Ammon's horn (tissue), 1 donor: ENCODE measurements around the gene MAGIX.
"Not testable (repeated sequence)": the region's sequence is repeated elsewhere in the genome, so short reads cannot be mapped to it uniquely, and the experiment has no call there.

Experiments used
- DNase-seq: peaks from one replicate; pipeline ENCODE4 v3.0.0-alpha.2; 2016; ENCODE audit warnings: low spot score

MAGIX gene

DNA sequence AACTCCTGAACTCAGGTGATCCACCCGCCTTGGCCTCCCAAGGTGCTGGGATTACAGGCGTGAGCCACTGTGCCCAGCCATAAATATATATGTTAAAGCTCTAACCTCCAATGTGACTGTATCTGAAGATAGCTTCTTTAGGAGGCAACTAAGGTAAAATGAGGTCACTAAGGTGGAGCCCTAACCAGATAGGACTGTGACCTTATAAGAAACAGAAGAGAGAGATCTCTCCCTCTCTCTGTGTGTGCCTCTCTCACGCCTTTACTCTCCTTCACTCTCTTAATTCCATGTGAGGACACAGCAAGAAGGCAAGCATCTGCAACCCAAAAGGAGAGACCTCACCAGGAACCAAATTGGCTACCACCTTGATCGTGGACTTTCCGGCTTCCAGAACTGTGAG, 926 bp upstream of the MAGIX start:
- DNase-seq = no peak

DNA sequence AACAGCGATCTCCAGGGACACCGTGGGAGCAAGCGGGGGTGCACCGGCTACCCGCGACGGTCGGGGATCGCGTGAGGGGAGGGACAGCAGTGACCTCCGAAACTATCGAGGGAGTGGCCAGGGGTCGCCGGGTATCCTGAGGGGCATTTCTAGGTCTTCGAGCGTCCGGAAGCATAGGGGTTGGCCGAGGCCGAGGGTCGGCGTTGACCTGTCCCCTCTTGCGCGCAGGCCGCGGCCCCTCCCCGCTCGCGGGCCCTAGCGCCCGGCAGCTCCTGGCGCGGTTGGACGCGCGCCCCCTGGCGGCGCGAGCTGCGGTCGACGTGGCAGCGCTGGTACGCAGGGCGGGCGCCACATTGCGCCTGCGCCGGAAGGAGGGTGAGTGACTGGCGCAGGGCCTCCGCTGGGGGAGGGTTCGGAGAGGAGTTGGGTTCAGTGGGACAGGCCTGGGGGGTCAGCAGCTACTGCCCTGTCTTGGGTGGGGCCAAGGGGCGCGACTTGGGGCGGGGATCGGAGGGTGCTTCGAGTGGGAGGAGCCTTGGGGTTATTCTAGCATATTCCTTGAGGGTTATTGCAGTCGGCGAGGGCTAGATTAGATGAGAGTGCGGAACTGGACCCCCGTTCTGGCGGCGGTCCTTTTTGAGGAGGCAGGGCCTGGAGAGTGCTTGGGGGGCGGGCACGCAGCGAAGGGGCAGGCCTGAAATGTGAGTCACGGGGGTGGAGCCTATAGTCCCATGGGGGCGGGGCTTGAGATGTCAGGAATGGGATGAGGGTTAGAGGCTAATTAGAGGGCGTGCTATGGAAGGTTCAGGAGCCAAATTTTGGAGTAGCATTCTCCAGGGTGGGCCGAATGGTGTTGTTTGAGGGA, 1.2 kb downstream of the MAGIX start:
- DNase-seq = peak; percentile 91

DNA sequence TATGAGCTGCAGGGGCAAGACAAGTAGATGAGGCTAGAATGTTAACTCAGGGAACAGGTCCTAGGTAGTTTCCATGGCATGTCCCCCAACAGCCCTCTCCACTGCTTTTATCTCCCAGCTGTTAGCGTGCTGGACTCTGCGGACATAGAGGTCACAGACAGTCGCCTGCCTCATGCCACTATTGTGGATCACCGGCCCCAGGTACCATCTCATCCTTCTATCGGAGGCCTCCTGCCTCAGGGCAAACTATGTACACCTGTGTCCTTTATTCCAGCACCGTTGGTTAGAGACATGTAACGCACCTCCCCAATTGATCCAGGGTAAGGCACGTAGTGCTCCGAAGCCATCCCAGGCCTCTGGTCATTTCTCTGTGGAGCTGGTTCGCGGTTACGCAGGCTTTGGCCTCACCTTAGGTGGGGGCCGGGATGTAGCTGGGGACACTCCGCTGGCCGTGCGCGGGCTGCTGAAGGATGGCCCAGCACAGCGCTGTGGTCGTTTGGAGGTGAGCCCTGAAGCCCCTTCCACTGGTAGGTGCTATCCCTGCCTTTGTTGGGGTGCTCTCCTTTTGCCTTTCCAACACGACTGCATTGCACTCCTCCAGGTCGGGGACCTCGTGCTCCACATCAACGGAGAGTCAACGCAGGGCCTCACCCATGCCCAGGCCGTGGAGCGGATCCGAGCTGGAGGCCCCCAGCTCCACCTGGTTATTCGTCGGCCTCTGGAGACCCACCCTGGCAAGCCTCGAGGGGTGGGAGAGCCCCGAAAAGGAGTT, 2.2 kb downstream of the MAGIX start:
- no peak for DNase-seq

DNA sequence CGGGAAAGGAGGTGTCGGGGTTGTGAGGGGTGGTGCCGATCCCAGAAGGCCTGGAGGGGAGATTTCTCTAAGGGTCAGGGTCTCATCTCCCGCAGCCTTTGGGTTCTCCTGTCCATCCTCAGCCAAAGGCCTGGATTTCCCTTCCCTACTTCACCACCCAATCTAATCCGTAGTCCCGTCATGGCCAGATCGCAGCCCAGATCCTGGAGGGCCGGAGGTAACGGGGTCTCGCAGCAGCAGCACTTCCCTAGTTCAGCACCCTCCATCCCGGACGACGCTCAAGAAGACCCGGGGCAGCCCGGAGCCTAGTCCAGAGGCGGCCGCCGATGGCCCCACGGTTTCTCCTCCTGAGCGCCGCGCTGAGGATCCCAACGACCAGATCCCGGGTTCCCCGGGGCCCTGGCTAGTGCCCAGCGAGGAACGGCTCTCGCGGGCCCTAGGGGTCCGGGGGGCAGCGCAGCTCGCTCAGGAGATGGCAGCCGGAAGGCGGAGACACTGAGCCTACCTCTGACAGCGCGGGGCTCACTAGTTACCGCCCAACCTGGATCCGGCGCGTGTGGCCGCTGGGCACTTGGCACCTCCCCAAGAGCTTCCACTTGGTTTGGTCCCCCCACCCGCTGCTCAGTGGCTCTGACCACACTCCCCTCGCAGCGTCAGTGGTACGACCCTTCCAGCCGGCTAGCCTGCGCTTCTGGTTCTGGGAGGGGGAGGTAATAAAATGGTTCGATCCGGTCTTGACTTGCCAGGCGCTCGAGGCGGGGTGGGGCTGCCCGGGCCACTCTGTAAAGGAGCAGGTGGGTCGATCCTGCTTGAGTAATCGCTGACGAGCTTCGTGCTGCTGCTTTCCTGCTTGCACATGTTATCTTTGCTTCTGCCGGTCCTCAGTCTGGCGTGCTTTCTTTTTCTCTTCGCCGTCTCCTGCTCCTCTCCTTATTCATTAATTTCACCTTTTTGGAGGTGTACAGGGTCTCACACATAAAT, 3.6 kb downstream of the MAGIX start:
- DNase-seq = peak; percentile 75

DNA sequence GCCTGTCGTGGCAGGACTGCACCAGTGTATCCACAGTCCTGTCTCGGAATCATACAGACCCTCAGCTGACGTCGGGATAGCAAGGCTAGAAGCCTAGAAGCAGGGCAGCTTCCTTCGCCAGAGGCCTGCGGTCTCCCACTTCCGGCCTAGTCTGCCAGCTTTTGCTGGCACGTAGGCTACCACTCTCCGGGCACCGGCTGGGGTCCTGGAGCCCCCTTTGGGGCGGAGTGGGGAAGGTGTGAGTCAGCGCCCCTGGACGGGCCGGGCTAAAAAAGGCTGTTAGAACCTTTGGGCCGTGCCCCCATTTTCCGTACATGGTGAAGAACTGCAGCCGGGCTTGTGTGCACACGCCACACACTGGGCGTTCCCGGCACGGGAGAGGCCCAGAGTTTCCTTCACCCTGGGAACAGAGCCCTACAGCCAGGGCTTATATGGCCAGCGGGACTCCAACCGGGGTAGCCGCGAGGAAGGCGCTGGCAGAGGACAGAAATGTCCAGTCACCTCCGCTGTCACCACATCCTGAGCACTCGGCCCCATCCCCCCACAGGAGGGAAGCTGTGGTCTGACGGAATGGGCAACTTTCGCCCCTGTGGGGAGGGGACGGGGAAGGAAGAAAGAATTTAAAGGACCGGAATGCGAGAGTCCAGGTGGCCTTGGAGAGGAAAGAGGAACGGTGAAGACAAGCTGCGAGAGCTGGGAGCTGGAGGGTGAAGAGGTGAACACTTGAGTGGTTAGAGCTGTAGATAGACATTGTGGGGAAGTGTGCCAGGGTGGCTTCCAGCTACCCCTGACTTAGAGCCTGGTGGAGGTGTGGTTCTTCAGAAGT, 4.6 kb downstream of the MAGIX start:
- DNase-seq = peak; percentile 47

DNA sequence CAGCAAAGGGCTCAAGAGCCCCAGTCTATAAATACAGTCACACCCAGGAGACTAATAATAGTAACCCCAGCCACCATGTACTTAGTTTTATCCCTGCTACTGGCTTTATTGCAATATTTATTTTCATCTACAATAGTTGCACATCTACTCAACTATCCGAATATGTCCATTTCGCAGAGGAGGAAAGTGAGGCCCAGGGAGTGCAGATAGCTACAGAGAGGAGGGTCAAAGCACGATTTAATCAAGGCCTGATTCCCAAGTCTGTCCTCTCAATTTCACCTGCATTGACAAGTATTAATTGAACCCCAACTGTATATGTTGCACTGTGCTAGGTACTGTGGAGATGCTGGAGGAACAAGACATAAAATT, 5.2 kb downstream of the MAGIX start:
- no peak for DNase-seq

DNA sequence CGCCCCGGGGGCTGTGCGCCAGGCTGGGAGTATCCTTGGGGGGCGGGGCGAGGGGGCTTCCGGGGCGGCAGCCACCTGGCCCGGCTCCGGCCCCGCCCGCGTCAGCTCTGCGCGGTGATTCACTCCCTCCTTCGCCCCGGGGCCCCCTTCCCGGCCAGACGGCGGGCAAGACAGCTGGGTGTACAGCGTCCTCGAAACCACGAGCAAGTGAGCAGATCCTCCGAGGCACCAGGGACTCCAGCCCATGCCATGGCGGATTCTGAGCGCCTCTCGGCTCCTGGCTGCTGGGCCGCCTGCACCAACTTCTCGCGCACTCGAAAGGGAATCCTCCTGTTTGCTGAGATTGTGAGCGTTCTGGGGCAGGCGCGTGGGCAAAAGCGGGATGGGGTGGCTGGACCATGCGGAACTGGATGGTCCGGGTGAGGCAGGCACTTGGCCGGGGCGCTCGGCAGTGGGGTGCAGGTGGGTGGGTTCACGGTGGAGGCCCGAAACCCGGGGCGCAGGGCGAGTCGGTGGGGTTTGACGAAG, 9.3 kb downstream of the MAGIX start, which contains the start of gene PLP2:
Gene PLP2 (plus strand): TSS at position 147 of the 528 bp plus-strand sequence. CDS start 103 bp downstream, at position 250.
- DNase-seq = no peak

DNA sequence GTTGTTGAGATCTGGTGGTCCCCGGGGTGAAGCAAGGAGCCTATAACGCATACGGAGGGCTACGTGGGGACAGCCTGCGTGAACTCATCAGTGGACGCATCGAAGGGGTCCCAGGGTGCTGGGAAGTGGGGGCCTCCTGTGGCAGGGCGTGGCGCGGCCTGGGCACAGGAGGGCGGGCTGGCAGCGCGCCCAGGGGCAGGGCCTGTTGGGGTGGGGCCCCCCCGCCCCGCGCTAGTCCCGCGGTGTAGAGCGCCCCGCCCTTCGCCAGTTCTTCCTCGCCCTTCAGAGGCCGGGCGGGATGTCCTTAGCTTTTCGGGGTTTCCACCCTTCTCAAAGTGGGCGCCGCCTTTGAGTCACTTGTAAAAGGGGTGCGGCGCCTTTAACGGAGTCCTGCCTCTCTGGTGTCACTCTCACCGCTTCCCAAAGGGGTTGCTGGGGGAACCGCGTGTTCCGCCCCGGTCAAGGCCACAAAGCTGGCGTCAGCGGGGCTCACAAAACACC, 9.8 kb downstream of the MAGIX start:
- no peak for DNase-seq

DNA sequence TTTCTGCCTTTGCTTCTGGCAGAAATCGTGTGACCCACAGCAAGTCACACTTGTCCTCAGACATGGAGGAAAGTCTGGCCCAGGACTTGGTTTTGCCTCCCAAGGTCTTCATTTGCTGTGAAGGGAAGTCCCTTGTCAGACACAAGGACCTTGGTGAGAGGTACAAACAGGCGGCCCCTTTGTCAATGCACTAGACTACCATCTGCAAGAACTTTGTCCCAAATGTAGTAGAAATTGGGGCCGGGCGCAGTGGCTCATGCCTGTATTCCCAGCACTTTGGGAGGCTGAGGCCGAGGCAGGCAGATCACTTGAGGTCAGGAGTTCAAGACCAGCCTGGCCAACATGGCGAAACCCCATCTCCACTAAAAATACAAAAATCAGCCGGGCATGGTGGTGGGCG, 11.0 kb downstream of the MAGIX start:
- not testable (repeated sequence) for DNase-seq

DNA sequence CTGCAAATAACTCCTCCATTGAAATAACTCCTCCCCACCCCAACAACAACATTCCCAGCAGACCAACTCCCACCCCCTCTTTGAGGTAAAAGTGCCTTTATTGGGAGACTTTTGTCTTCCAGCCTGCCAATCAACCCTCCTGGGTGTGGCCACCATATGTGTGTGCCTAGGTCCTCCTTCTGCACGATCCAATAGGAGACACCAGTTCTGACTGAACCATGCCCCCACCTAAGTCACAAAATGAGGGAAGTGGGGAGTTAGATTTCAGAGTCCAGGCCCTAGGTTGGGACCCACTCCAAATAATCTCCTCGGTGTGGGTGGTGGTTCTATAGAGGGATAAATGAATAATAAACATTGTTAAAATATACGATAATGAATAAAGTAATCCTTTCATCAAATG, 12.2 kb downstream of the MAGIX start:
- DNase-seq = no peak

DNA sequence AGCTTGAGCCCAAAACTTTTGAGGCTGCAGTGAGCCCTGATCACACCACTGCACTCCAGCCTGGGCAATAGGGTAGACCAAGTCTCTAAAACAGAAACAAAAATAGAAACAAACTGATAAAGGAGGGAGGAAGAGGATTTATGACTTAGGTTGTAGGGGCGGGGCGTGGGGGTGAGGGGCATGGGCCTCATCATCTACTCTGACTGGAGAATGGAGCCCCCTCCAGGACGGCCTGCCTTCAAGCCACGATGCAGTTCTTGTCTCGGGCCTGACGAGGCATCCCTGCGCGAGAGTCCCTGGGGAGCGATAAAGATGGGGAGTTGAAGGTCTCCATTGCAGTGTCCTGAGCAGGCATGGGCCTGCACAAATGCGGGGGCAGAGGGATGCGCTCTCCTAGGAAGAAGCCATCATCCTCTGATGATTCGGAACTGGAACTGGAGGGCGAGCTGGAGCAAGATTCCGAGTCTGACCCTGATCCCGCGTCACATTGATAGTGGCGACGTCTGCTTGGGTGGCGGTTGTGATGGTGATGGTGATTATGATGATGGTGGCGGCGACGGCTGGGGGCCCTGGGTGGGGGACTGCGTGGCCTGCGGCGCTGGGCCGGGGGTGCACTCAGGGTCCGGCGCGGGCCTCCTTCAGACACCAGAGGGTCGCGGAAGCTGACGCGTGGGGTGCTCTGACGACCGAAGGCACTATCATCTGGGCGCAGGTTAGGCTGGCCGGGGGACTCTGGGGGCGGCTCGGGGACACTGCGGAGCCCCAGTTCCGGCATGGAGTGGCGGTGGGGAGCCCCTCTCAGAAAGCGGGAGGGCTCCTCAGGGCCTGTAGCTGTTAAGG, 13.1 kb downstream of the MAGIX start:
- no peak for DNase-seq

DNA sequence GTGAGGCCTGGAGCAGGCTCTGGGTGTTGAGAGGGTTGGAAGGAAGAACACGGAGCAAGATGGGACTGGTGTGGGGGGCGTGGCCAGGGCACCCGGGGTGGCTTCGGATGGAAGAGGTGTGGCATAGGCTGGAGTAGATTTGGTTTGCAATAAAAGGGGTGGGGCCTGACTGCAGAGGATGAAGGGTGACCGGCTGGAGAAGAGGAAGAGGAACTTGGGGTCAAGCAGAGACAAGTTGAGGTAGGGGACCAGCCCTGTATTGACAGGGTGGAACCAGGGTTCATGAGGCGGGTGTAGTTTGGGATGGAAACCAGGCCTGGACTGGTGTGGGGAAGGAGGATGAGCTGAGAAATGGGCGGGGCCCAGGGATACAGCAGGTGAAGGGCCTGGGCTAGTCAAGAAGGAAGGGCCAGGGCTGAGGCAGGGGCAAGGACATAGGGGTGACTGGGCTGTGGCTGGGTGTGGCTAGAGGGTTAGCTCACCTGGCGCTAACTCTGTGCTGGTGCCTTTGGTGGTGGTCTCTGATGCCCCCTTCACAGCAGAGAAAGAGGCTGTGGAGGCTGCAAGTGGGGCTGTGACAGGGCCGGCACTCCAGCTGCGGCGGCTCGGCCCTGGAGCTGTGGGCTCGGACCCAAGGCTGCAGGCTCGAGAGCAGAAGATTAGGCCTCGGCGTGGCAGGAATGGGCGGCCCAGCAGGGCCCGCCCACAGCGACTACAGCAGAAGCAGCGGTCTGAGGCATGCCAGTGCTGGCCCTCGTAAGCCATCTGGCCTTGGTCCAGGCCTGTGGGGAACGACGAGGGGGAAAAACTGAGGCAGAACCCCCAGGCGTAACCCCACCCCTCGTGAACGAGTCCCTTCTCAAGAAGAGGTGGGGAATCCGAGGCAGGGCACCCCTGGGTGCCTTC, 14.1 kb downstream of the MAGIX start:
- no peak for DNase-seq

DNA sequence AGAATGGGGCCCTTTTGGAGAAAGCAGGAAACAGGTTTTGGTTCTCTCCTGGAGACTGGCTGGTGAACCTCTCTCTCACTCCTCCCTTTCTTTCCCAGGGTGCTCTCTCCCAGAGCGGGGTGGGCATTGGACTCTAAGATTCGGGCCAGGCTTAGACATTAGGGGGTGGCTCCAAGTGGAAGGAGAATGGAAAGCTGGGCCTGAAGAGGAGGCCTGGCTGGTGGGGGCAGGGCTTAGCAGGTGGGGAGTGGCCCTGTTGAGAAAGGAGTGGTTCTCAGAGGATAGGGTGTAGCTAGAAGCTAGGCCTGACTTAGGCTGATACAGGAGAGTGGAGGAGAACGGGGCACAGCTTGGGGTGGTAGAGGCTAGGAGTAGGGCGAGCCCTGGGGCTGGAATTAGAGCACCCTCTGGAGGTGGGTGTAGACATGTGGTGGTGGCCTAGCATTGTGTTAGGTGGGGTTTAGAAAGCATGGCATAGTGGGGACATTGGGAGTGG, 14.8 kb downstream of the MAGIX start:
- no peak for DNase-seq

DNA sequence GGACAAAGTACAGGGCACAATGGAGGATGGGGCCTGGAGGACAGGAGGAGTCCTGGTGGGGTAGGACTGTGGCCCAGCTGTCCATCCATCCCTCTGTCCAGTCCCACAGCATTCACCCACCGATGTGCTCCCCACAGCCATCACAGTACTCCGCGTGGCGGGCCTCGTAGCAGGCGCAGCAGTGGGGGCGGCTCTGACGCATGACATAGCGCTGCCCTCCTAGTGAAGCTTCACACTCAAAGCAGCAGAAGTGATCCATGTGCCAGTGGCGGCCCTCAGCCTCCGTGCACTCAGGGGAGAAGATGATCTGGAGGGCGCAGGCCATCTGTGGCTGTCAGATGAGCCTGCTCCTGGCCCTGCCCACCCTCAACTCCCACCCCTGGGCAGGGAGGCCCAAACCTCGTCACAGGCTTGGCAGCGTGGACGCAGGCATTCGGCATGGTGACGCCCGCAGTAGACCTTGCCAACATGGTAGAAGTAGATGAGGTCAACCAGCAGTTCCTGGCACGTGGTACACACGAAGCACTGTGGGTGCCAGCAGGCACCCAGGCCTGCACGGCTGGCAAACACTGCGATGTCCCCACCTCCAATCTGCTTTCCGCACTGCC, 15.4 kb downstream of the MAGIX start:
- no peak for DNase-seq

DNA sequence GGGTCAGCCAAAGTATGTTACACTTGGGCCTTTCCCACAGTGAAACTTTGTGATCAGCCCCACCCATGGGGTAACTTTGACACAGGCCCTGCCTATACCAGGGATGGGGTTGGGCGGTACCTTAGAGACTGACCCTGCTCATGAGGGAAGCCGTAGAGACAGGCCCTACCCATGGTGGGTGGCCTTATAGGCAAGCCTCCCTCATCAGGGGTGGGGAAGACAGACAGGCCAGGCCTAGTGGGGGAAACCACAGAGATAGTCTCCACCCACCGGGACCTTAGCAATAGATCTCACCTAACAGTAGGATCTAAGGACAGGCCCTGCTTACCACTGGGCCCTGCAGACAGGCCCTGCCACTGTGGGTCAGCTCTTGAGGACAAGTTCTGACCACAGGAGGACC, 16.0 kb downstream of the MAGIX start:
- no peak for DNase-seq

DNA sequence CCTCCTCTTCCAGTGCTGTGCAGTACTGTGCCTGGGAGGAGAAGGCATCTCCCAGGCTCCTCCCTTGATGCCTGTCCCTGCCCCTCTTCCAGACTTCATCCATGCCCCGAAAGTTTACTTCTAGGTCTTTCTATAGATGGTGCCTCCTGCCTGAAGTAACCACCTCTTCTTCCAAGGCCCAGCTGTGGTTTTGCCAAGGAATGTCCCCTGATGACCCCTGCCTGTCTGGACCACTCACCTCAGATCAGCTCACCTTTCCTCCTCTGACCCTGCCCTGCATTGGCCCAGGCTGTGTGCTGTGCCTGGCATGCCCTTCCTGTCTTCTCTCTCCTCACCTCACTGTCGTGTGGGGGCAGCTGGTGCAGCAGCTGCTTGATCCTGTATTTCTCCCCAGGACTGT, 16.8 kb downstream of the MAGIX start:
- no peak for DNase-seq

DNA sequence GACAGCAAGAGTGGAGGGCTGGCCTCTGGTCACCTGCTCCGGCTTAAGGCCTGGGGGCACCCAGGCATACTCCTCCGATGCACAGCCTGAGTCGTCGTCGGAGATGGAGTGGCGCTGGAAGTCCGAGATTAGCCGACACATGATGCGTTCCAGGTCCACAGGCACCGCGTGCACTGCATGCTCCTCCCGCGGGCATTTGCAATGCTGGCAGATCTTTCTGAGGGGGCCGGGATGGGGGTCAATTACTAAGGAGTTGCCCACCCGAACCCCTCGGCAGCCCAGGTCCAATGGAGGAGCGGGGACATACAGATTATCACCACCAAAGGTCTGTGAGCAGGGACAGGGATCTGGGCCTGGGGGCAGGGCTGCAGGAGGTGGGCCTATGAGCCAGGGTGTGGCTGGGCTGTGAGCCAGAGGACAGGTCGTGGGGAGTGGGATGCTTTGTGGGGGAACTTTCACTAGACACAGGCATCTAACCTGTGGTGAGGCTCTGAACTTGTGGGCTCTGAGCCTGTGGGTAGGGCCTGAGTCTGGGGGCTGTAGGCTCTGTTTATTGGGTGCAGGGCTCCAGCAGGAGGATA, 21.2 kb downstream of the MAGIX start:
- DNase-seq = no peak
